WTC11 (cell line): ENCODE results near the gene RARA. TPM values are rescaled to one million over a fixed set of nuclear protein-coding genes. Genes with fewer than 3 reads are reported as not detected.

ENCODE experiments used
- ATAC-seq: fragments of 200-7000 bp; cut with Tn5 transposase; 2 replicates; pipeline ENCODE4 v1.10.0; 2021; ENCODE audit warnings: mild to moderate bottlenecking, moderate library complexity
- CTCF ChIA-PET: fragments of 300-600 bp; sonication (Branson Sonifier 250); formaldehyde crosslinking; loops from one replicate; lab custom pipeline; 2021; ENCODE audit warnings: antibody characterized with exemption; lab: Charles Lee
- POLR2A ChIA-PET: fragments of 350-600 bp; sonication (Branson Sonifier 250); formaldehyde crosslinking; loops from one replicate; lab custom pipeline; 2021; ENCODE audit warnings: antibody characterized with exemption; lab: Charles Lee
- DNase-seq: peaks from one replicate; pipeline ENCODE4 v3.0.0; 2021; ENCODE audit warnings: low spot score
- H3K27ac Mint-ChIP-seq: 2 replicates; pipeline ENCODE4 v1.8.0; 2021; ENCODE audit warnings: mixed read lengths
- H3K27me3 Mint-ChIP-seq: 2 replicates; pipeline ENCODE4 v1.8.0; 2021; ENCODE audit warnings: low read depth, mild to moderate bottlenecking, moderate library complexity, mixed read lengths
- H3K36me3 Mint-ChIP-seq: 2 replicates; pipeline ENCODE4 v1.8.0; 2021; ENCODE audit warnings: mixed read lengths
- H3K4me1 Mint-ChIP-seq: 2 replicates; pipeline ENCODE4 v1.8.0; 2022; ENCODE audit warnings: mixed read lengths
- H3K4me3 Mint-ChIP-seq: 2 replicates; pipeline ENCODE4 v1.8.0; 2021; ENCODE audit warnings: mild to moderate bottlenecking, moderate library complexity, mixed read lengths
- H3K9me3 Mint-ChIP-seq: 2 replicates; pipeline ENCODE4 v1.8.0; 2021; ENCODE audit warnings: mixed read lengths
- ARID4B ChIP-seq: sonication (generic); formaldehyde crosslinking; IDR thresholded peaks from 2 replicates; pipeline ENCODE4 v1.8.0; 2023; ENCODE audit warnings: missing genetic modification reagents, mild to moderate bottlenecking, borderline replicate concordance
- ATF3 ChIP-seq: sonication (generic); formaldehyde crosslinking; conservative IDR thresholded peaks from 2 replicates; pipeline ENCODE4 v1.8.1; 2022; ENCODE audit warnings: mild to moderate bottlenecking, missing genetic modification reagents
- E2F1 ChIP-seq: sonication (generic); formaldehyde crosslinking; IDR thresholded peaks from 2 replicates; pipeline ENCODE4 v1.8.0; 2022; ENCODE audit warnings: mild to moderate bottlenecking, missing genetic modification reagents
- E2F5 ChIP-seq: sonication (generic); formaldehyde crosslinking; IDR thresholded peaks from 2 replicates; pipeline ENCODE4 v1.8.1; 2022; ENCODE audit warnings: mild to moderate bottlenecking, moderate library complexity, missing genetic modification reagents
- ERG ChIP-seq: fragments of 250-450 bp; sonication (Bioruptor Pico); IDR thresholded peaks from 2 replicates; pipeline ENCODE4 v1.8.0; 2021; ENCODE audit warnings: mild to moderate bottlenecking
- FOXK1 ChIP-seq: sonication (generic); formaldehyde crosslinking; IDR thresholded peaks from 2 replicates; pipeline ENCODE4 v1.8.0; 2022; ENCODE audit warnings: mild to moderate bottlenecking, moderate library complexity, missing genetic modification reagents
- FOXP1 ChIP-seq: sonication (generic); formaldehyde crosslinking; IDR thresholded peaks from 2 replicates; pipeline ENCODE4 v1.8.0; 2022; ENCODE audit warnings: missing genetic modification reagents, mild to moderate bottlenecking, moderate library complexity, borderline replicate concordance
- IRF2 ChIP-seq: sonication (generic); formaldehyde crosslinking; IDR thresholded peaks from 2 replicates; pipeline ENCODE4 v1.8.0; 2022; ENCODE audit warnings: low read depth, missing genetic modification reagents, borderline replicate concordance
- JAZF1 ChIP-seq: fragments of 250-450 bp; sonication (Bioruptor Pico); IDR thresholded peaks from 2 replicates; pipeline ENCODE4 v1.9.0; 2021; ENCODE audit warnings: moderate library complexity, mild to moderate bottlenecking, inconsistent platforms
- NR3C1 ChIP-seq: sonication (generic); formaldehyde crosslinking; conservative IDR thresholded peaks from 2 replicates; pipeline ENCODE4 v1.8.1; 2023; ENCODE audit warnings: low read depth, mild to moderate bottlenecking, missing genetic modification reagents
- PRDM15 ChIP-seq: sonication (generic); formaldehyde crosslinking; IDR thresholded peaks from 2 replicates; pipeline ENCODE4 v1.8.0; 2022; ENCODE audit warnings: missing genetic modification reagents
- PREB ChIP-seq: sonication (generic); formaldehyde crosslinking; IDR thresholded peaks from 2 replicates; pipeline ENCODE4 v1.8.1; 2022; ENCODE audit warnings: mild to moderate bottlenecking, missing genetic modification reagents, moderate library complexity, borderline replicate concordance
- PRRX2 ChIP-seq: fragments of 250-450 bp; sonication (Bioruptor Pico); IDR thresholded peaks from 2 replicates; pipeline ENCODE4 v1.8.0; 2021; ENCODE audit warnings: mild to moderate bottlenecking
- RELA ChIP-seq: sonication (generic); formaldehyde crosslinking; IDR thresholded peaks from 2 replicates; pipeline ENCODE4 v1.8.1; 2022; ENCODE audit warnings: missing genetic modification reagents, mild to moderate bottlenecking, borderline replicate concordance
- RORB ChIP-seq: fragments of 250-450 bp; sonication (Bioruptor Pico); IDR thresholded peaks from 2 replicates; pipeline ENCODE4 v1.9.0; 2021; ENCODE audit warnings: mild to moderate bottlenecking
- SMAD4 ChIP-seq: sonication (generic); formaldehyde crosslinking; IDR thresholded peaks from 2 replicates; pipeline ENCODE4 v1.8.0; 2022; ENCODE audit warnings: mild to moderate bottlenecking, missing genetic modification reagents
- SP1 ChIP-seq: sonication (generic); formaldehyde crosslinking; conservative IDR thresholded peaks from 2 replicates; pipeline ENCODE4 v1.8.1; 2022; ENCODE audit warnings: missing genetic modification reagents
- TCF7 ChIP-seq: sonication (generic); formaldehyde crosslinking; IDR thresholded peaks from 2 replicates; pipeline ENCODE4 v1.8.0; 2022; ENCODE audit warnings: mild to moderate bottlenecking, low read depth, missing genetic modification reagents, moderate library complexity
- TEAD4 ChIP-seq: sonication (generic); formaldehyde crosslinking; IDR thresholded peaks from 2 replicates; pipeline ENCODE4 v1.8.0; 2022; ENCODE audit warnings: mild to moderate bottlenecking, missing genetic modification reagents
- USF1 ChIP-seq: sonication (generic); formaldehyde crosslinking; IDR thresholded peaks from 2 replicates; pipeline ENCODE4 v1.8.0; 2022; ENCODE audit warnings: mild to moderate bottlenecking, missing genetic modification reagents
- ZNF232 ChIP-seq: sonication (generic); formaldehyde crosslinking; IDR thresholded peaks from 2 replicates; pipeline ENCODE4 v1.8.0; 2022; ENCODE audit warnings: mild to moderate bottlenecking, missing genetic modification reagents
- ZNF263 ChIP-seq: sonication (generic); formaldehyde crosslinking; IDR thresholded peaks from 2 replicates; pipeline ENCODE4 v1.8.1; 2022; ENCODE audit warnings: low read depth, mild to moderate bottlenecking, moderate library complexity, missing genetic modification reagents
- total RNA-seq: library from RNA; stranded (reverse); gene quantifications from 3 replicates; pipeline ENCODE4 v1.2.3, GENCODE V29; 2021

RARA gene
- total RNA-seq, 1 experiment from 2014 or later: 20.7 TPM

- no peak overlapping the region for H3K4me3 Mint-ChIP-seq
- peaks cover 8% of the 10 kb centered on the region for H3K4me1 Mint-ChIP-seq
- no peak overlapping the region for H3K27ac Mint-ChIP-seq
- H3K9me3 Mint-ChIP-seq: no peaks in the 10 kb centered on the region
- TF ChIP-seq PRRX2 (CRISPR knock-in tag): no peak
- TF ChIP-seq E2F1 (CRISPR knock-in tag): no peak
- no peak for TF ChIP-seq E2F5 (CRISPR knock-in tag)
- no peak for TF ChIP-seq FOXK1
- TF ChIP-seq RORB (CRISPR knock-in tag): no peak
- ChIA-PET CTCF (interaction anchor here (1.4 kb wide), 1 partner anchor 14 kb away, joined by 4 read pairs; no protein-coding TSS in a partner anchor), POLR2A (no interaction called here)
- no peak for ATAC-seq
- H3K27me3 Mint-ChIP-seq: no peaks in the 10 kb centered on the region
- no peak for DNase-seq
- H3K36me3 Mint-ChIP-seq: peaks cover 15% of the 10 kb centered on the region
Observed at GRCh38 chr17:40266882-40267281, 42.1 kb upstream of the RARA start.

GRCh38 chr17:40268141-40268712, 40.8 kb upstream of the RARA start:
- H3K27me3 Mint-ChIP-seq: no peaks in the 10 kb centered on the region
- H3K36me3 Mint-ChIP-seq: peaks cover 10% of the 10 kb centered on the region
- H3K4me3 Mint-ChIP-seq: no peak overlapping the region
- ChIA-PET POLR2A (no interaction called here), CTCF (interaction anchor here (1.2 kb wide), 1 partner anchor 49 kb away, joined by 5 read pairs; the partner anchor contains the start of gene WIPF2)
- H3K27ac Mint-ChIP-seq: no peak overlapping the region
- no peak for DNase-seq
- no peak for ATAC-seq
- peaks cover 8% of the 10 kb centered on the region for H3K4me1 Mint-ChIP-seq
- no peaks in the 10 kb centered on the region for H3K9me3 Mint-ChIP-seq
- TF ChIP-seq FOXP1 (CRISPR knock-in tag): no peak
- TF ChIP-seq ZNF232 (CRISPR knock-in tag): no peak
- no peak for TF ChIP-seq USF1
- no peak for TF ChIP-seq RELA
- TF ChIP-seq SMAD4: no peak
- no peak for TF ChIP-seq JAZF1
- no peak for TF ChIP-seq TEAD4
- TF ChIP-seq ZNF263: no peak
- no peak for TF ChIP-seq NR3C1 (CRISPR knock-in tag)
- no peak for TF ChIP-seq PRDM15
- TF ChIP-seq PREB (CRISPR knock-in tag): no peak
- TF ChIP-seq TCF7 (CRISPR knock-in tag): no peak
- no peak for TF ChIP-seq SP1
- no peak for TF ChIP-seq ARID4B
- no peak for TF ChIP-seq ERG (CRISPR knock-in tag)
- TF ChIP-seq ATF3 (CRISPR knock-in tag): no peak
- TF ChIP-seq IRF2 (CRISPR knock-in tag): no peak
